ENCODE results near the gene MSGN1.
A peak's percentile ranks its signal among the peaks of the same experiment; 100 is the strongest.

MSGN1 gene

GRCh38 chr2:17849275-17849674, 33.0 kb downstream of the MSGN1 start:
- DNase-seq (ENCODE audit: low spot score), result no peak

GRCh38 chr2:17850151-17850550, 33.9 kb downstream of the MSGN1 start:
- DNase-seq (ENCODE audit: low spot score), result no peak

- peak; percentile 28 for DNase-seq (ENCODE audit: low spot score)
Observed at GRCh38 chr2:17851731-17852585, 35.7 kb downstream of the MSGN1 start.

GRCh38 chr2:17853799-17854198, 37.5 kb downstream of the MSGN1 start:
- no peak for DNase-seq (ENCODE audit: low spot score)

- no peak for DNase-seq (ENCODE audit: low spot score)
Observed at GRCh38 chr2:17857021-17857420, 40.8 kb downstream of the MSGN1 start.

- no peak for DNase-seq (ENCODE audit: low spot score)
Observed at GRCh38 chr2:17858064-17858463, 41.8 kb downstream of the MSGN1 start.

- DNase-seq (ENCODE audit: low spot score), result no peak
Observed at GRCh38 chr2:17863539-17863938, 47.3 kb downstream of the MSGN1 start.

- no peak for DNase-seq (ENCODE audit: low spot score)
Observed at GRCh38 chr2:17864676-17865075, 48.4 kb downstream of the MSGN1 start.

GRCh38 chr2:17867133-17867532, 50.9 kb downstream of the MSGN1 start:
- DNase-seq (ENCODE audit: low spot score), result no peak
